ENCODE results near the gene POP4.

Gene POP4

DNA sequence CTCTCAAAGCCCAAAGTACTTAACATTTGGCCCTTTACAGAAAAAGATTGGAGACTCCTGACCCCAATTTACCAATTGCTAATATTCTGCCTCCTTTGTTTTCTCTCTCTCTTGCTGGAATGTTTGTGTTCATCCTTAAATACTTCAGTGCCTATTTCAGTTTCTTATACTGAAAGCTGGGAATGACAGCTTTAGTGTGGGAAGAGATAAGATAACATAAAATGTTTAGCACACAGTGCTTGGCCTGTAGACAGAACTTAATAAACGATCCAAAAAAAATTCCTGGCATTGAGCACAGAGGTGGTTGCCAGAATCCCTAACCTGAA is 56.2 kb downstream of the POP4 start:
- DNase-seq (ENCODE audit: low read depth) = no peak

DNA sequence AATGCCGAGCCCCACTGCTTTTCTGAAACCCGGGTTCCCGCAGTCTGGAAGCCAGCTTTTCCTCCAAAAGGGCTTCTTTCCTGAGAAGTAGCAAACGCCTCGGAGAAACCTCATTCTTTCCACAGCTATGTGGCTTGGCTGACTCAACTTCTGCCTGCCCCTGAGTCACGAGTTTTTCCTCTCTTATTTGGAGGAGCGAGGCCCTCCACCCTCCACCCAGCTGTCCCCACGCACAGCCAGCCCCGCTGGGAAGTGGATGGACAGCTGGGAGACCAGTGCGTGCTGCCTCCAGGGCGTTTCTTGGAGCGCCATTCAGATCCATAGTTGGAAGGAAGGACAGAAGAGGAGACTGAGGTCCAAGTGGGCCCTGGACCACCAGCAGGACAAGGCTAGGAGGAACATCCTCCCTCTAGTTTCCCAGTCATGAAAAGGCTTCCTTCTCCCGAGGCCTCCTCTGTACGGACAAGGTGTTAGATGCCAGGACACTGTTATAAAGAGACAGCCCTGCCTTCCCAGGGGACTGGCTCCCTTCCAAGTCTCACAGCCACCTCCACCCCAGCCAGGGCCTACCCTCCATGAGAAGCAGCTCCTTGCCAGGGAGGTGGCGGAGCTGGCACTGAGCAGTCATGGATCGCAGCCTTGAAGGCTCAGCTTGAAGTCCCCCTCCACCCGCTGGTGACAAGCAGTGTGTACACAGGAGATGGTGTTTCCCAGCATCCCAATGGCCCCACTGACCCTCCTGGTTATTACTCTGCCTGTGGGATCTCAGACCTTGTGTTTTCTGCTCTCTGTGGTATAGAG is 56.7 kb downstream of the POP4 start:
- no peak for DNase-seq (ENCODE audit: low read depth)

- DNase-seq (ENCODE audit: low read depth) = no peak
Observed at GRCh38 chr19:29663861-29664752, 58.0 kb downstream of the POP4 start.

DNA sequence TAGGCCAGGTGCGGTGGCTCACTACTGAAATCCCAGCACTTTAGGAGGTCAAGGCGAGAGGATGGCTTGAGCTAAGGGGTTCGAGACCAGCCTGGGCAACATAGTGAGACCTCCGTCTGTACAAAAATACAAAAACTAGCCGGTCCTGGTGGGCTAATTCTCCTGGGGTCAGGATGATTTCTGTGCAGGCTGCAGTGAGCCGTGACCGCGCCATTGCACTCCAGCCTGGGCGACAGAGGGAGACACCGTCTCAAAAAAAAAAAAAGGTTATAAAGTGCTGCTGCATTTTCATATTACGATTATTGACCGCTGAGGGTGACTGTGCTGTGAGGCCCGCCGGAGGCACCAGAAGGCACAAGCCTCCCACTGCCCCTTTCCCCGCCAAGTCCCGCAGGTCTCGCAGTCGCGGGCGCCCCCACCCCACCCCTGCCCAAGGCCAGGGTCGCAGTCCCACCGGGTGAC is 58.7 kb downstream of the POP4 start:
- no peak for DNase-seq (ENCODE audit: low read depth)

DNA sequence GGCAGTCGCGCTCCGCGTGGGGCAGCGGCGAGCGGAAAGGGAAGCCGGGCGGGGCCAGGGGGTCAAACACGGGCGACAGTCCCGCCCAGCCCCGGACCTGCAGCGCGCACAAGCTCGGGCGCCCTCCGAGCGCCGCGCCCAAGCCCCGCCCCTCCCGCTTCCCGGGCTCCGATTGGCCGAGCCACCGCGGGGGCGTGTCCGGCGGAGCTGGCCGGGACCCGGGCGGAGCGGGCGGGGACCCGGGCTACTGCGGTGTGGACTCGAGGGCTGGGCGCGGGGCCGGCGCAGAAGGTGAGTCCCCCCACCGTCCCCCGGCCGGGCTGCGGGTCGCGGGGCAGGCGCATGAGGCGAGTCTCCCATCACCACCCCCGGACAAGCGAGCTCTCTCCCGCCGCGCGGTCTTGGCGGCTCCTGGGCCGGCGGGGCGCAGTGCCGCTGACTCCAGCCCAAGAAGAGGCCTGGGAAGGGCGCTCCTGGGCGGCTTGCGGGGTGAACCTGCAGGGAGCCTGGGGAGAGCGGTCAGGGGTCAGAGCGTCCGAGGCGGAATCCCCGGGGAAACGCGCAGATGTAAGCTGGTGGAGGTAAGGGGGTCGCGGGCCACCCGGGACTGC is 59.2 kb downstream of the POP4 start, which contains the start of gene PLEKHF1:
Gene PLEKHF1, plus strand, starts transcription at position 247 of the 611 bp plus-strand sequence. CDS start 8,379 bp downstream, outside the sequence.
- DNase-seq (ENCODE audit: low read depth) = peak; percentile 83

DNA sequence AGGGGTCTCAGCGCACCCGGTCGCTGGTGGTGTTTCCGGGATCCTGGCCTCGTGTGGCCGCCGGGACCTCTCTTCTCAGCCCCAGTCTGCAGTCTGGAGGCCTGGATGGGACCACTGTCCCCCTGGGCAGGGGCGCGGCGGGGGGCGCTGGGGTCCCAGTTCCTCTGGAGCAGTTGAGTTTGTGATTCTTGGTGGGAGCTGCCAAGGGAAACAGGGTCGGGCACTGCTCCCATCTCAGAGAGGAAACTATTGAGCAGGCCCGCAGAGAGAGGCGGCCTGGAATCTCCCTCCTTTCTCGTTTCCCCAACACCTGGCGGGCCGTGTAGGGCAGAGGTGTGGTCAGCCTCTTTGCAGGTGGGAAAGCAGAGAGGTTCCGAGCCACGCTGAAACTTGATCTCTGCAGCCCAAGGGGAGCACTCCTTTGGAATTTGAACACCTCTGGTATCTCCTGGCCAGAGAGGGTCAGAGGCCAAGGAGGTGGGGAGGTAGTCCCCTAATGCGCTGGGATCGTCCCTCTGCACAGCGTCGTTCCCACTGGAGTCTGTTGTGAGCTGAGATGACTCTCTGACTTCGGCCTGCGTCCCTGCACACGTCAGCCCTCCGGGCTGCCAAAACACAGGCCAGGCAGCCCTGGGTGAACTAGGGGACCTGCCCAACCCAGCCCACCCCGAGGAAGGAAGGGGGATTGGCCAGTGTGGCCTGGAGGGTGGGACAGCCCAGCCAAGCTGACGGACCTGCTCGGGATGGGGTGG is 59.9 kb downstream of the POP4 start:
- DNase-seq (ENCODE audit: low read depth) = no peak

Measured in activated T-cell treated with anti-CD3 and anti-CD28 coated beads for 24 hours (primary cell).